HL-60 (cell line): Measurements from ENCODE around the gene HYAL2.

Experiments used
- DNase-seq, 2 experiments: peaks; one replicate each; pipeline ENCODE4 v3.0.0-alpha.2; 2010 to 2020; ENCODE audit warnings: low read depth in 1 of 2, low spot score in 1 of 2
- H3K27ac ChIP-seq: fragments of 250-450 bp; sonication (Bioruptor Pico); replicated peaks from 2 replicates; pipeline ENCODE4 v1.5.1; 2020; ENCODE audit warnings: mild to moderate bottlenecking, moderate library complexity
- H3K27me3 ChIP-seq: fragments of 250-450 bp; sonication (Bioruptor Pico); 2 replicates; pipeline ENCODE4 v1.5.1; 2021; ENCODE audit warnings: mild to moderate bottlenecking, moderate library complexity; ENCODE audit not compliant: insufficient read depth, poor library complexity, severe bottlenecking
- H3K4me3 ChIP-seq: replicated peaks from 2 replicates; pipeline ENCODE4 v1.5.1; 2011; ENCODE audit warnings: mild to moderate bottlenecking, control low read depth, low read length; ENCODE audit not compliant: insufficient read depth
- GABPA ChIP-seq: IDR thresholded peaks from 2 replicates; pipeline ENCODE4 v1.6.1; 2012; ENCODE audit warnings: low read depth
- POLR2AphosphoS5 ChIP-seq: IDR thresholded peaks from 2 replicates; pipeline ENCODE4 v1.6.1; 2012; ENCODE audit warnings: low read depth
- REST ChIP-seq: IDR thresholded peaks from 2 replicates; pipeline ENCODE4 v1.6.1; 2012; ENCODE audit warnings: low read depth; ENCODE audit not compliant: insufficient replicate concordance
- SPI1 ChIP-seq: IDR thresholded peaks from 2 replicates; pipeline ENCODE4 v1.6.1; 2012; ENCODE audit warnings: low read depth, mild to moderate bottlenecking, borderline replicate concordance
- TF ChIP-seq, protein P1 (sequence below): IDR thresholded peaks from one replicate; pipeline ENCODE4 v1.5.1; 2011; ENCODE audit warnings: low read length, control low read depth, inconsistent platforms; ENCODE audit not compliant: insufficient read depth

The HYAL2 gene

GRCh38 chr3:50358355-50358910 lies 35.9 kb upstream of the HYAL2 start:
- H3K27ac ChIP-seq: peak overlapping the region; percentile 80
- DNase-seq: no peak
- TF ChIP-seq, protein P1, sequence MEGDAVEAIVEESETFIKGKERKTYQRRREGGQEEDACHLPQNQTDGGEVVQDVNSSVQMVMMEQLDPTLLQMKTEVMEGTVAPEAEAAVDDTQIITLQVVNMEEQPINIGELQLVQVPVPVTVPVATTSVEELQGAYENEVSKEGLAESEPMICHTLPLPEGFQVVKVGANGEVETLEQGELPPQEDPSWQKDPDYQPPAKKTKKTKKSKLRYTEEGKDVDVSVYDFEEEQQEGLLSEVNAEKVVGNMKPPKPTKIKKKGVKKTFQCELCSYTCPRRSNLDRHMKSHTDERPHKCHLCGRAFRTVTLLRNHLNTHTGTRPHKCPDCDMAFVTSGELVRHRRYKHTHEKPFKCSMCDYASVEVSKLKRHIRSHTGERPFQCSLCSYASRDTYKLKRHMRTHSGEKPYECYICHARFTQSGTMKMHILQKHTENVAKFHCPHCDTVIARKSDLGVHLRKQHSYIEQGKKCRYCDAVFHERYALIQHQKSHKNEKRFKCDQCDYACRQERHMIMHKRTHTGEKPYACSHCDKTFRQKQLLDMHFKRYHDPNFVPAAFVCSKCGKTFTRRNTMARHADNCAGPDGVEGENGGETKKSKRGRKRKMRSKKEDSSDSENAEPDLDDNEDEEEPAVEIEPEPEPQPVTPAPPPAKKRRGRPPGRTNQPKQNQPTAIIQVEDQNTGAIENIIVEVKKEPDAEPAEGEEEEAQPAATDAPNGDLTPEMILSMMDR: no peak
- TF ChIP-seq SPI1 (no peak), REST (no peak), POLR2AphosphoS5 (no peak), GABPA (no peak)
- H3K4me3 ChIP-seq: peak overlapping the region; percentile 85
- H3K27me3 ChIP-seq: no peaks in the 10 kb centered on the region

GRCh38 chr3:50357481-50357880 lies 34.9 kb upstream of the HYAL2 start:
- Histone ChIP-seq H3K27ac (no peak overlapping the region), H3K4me3 (peak overlapping the region; percentile 85), H3K27me3 (no peaks in the 10 kb centered on the region)
- TF ChIP-seq, protein P1: no peak
- TF ChIP-seq POLR2AphosphoS5: no peak; the same call in 1 of the 2 replicates
- TF ChIP-seq REST: no peak
- TF ChIP-seq SPI1: no peak
- no peak for TF ChIP-seq GABPA
- DNase-seq: peak in 1 of 2 experiments; percentile 49

- peak overlapping the region; percentile 85 for H3K4me3 ChIP-seq
- H3K27me3 ChIP-seq: no peaks in the 10 kb centered on the region
- DNase-seq: peak in 1 of 2 experiments; percentile 67
- no peak overlapping the region for H3K27ac ChIP-seq
- no peak for TF ChIP-seq GABPA
- TF ChIP-seq, protein P1: no peak
- TF ChIP-seq POLR2AphosphoS5: 0 out of 2 replicates have a peak, but pooled peaks have one; percentile 22
- peak; percentile 81 for TF ChIP-seq SPI1
These were observed 34.0 kb upstream of the HYAL2 start for GRCh38 chr3:50356553-50356952.
